Erythroblast (primary cell): ENCODE data around the gene LSM14A.

Source experiments
- GATA1 ChIP-seq: IDR thresholded peaks from 2 replicates; pipeline ENCODE4 v1.6.1; 2011; ENCODE audit warnings: low read depth, mild to moderate bottlenecking, control low read depth, low read length, moderate library complexity
- POLR2A ChIP-seq: IDR thresholded peaks from 2 replicates; pipeline ENCODE4 v1.6.1; 2011; ENCODE audit warnings: mild to moderate bottlenecking, low read length

DNA sequence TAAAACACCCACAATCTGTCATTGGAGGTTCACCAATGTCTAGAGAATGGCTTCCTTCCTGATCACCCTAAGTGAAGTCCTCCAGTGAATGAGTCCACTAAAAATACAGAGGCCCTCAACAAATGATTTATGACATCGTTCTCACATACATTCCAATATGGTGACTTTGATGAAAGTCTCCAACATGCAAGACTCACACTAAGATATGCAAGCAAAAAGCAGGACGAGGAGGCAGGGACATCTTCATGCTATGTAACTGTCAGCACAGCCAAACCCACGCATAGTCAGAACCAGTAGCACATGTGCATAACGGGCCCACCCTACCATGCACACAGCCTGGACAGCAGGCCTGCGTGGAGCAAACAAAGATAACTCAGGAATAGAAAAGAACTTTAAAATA is 16.6 kb upstream of the LSM14A start:
- no peak for TF ChIP-seq POLR2A
- TF ChIP-seq GATA1, result no peak
